ENCODE measurements around the gene HNRNPF. TPM values are rescaled to one million over a fixed set of nuclear protein-coding genes. Genes with fewer than 3 reads are reported as not detected.
A peak's percentile ranks its signal among the peaks of the same experiment; 100 is the strongest.
"Not testable (repeated sequence)": the region's sequence is repeated elsewhere in the genome, so short reads cannot be mapped to it uniquely, and the experiment has no call there.

The HNRNPF gene
- total and polyA plus RNA-seq, 2 of the 4 experiments (the other 2 are of a cell fraction) = 169 to 207 TPM

GRCh38 chr10:43427166-43427825 lies 18.3 kb upstream of the HNRNPF start:
- H3K9me1 ChIP-seq (ENCODE audit: insufficient read depth, low read length) = no peaks in the 10 kb centered on the region
- H3K14ac ChIP-seq (replicated peaks; ENCODE audit: low read depth, low read length) = no peak overlapping the region
- H2AK5ac ChIP-seq (ENCODE audit: low read depth, low read length) = no peak overlapping the region
- no peak overlapping the region for H4K5ac ChIP-seq (ENCODE audit: low read depth, low read length)
- no peaks in the 10 kb centered on the region for H4K20me1 ChIP-seq (ENCODE audit: insufficient read depth, low read length)
- H2BK5ac ChIP-seq (ENCODE audit: low read depth, low read length, poor library complexity, severe bottlenecking) = no peak overlapping the region
- H3K79me1 ChIP-seq (ENCODE audit: low read depth in 1 of 2, low read length in 2 of 2) = no peaks in the 10 kb centered on the region
- no peaks in the 10 kb centered on the region for H3K4me1 ChIP-seq (ENCODE audit: control insufficient read depth, insufficient read depth, low read length)
- DNase-seq (no peak), ATAC-seq (ENCODE audit: low read depth) (no peak)
- H3K4ac ChIP-seq (ENCODE audit: low read depth, low read length) = no peak overlapping the region
- intact Hi-C loops (cut with micrococcal nuclease) (no loop called here), in situ Hi-C loops (cut with MboI; ENCODE audit: low sequenced_read_pairs) (no loop called here), dilution Hi-C loops (cut with HindIII; ENCODE audit: low sequenced_read_pairs, unreplicated experiment) (no loop called here)
- POLR2A ChIA-PET (ENCODE audit: unreplicated experiment) = no interaction called here
- H3K23ac ChIP-seq (ENCODE audit: low read depth, low read length) = no peak overlapping the region
- H3K9me3 ChIP-seq (ENCODE audit: control insufficient read depth, insufficient read depth, low read length) = no peaks in the 10 kb centered on the region
- H3K18ac ChIP-seq (ENCODE audit: low read depth, low read length) = no peak overlapping the region
- BruUV-seq (replicated peaks) = no TSS peak
- H3K56ac ChIP-seq (ENCODE audit: extremely low read depth, insufficient read depth, low read length) = no peak overlapping the region
- H4K91ac ChIP-seq (ENCODE audit: insufficient read depth, low read depth, low read length) = no peak overlapping the region
- no peak overlapping the region for H2BK20ac ChIP-seq (ENCODE audit: low read depth, low read length)
- WGBS, 2 experiments (ENCODE audit: extremely low coverage in 2 of 2, insufficient read length in 1 of 2) = 49% methylated on average over 2 of the region's 12 CpGs; no CpG with 5 or more reads in 1 of the 2 experiments
- no peak overlapping the region for H2AFZ ChIP-seq (replicated peaks; ENCODE audit: low read length, poor library complexity)
- CTCF ChIA-PET = interaction anchor here (0.7 kb wide), 1 partner anchor 30 kb away, joined by 3 read pairs; no protein-coding TSS in a partner anchor
- no peak overlapping the region for H4K8ac ChIP-seq (ENCODE audit: low read depth in 2 of 2, low read length in 2 of 2)
- H3K27me3 ChIP-seq (ENCODE audit: control insufficient read depth, insufficient read depth, low read length) = no peaks in the 10 kb centered on the region
- H3K27ac ChIP-seq (ENCODE audit: insufficient read depth, low read length) = no peak overlapping the region
- no peak overlapping the region for H3K9ac ChIP-seq (ENCODE audit: low read depth, low read length)
- TF ChIP-seq POLR2A (IDR thresholded peaks at IDR 0.05; ENCODE audit: low read depth, low read length) (no peak), MAFK (IDR thresholded peaks at IDR 0.05; ENCODE audit: low read depth, low read length) (peak; percentile 44; the same call in 1 of the 2 replicates)
- no peaks in the 10 kb centered on the region for H3K36me3 ChIP-seq (ENCODE audit: control insufficient read depth, insufficient read depth, low read length)
- no peak overlapping the region for H2BK120ac ChIP-seq (ENCODE audit: low read depth, low read length)
- no peak overlapping the region for H2BK15ac ChIP-seq (ENCODE audit: low read depth, low read length)
- H3K4me3 ChIP-seq (ENCODE audit: insufficient read depth, low read depth, low read length) = no peak overlapping the region
- H3K4me2 ChIP-seq (ENCODE audit: low read depth, low read length) = no peak overlapping the region
- no peak overlapping the region for H2AK9ac ChIP-seq (replicated peaks; ENCODE audit: low read depth, low read length, poor library complexity)

GRCh38 chr10:43426476-43426875 lies 17.5 kb upstream of the HNRNPF start:
- ATAC-seq (ENCODE audit: low read depth); H4K8ac ChIP-seq (ENCODE audit: low read depth in 2 of 2, low read length in 2 of 2); H2BK15ac ChIP-seq (ENCODE audit: low read depth, low read length); H4K5ac ChIP-seq (ENCODE audit: low read depth, low read length); H3K23ac ChIP-seq (ENCODE audit: low read depth, low read length); H3K14ac ChIP-seq (replicated peaks; ENCODE audit: low read depth, low read length); H4K91ac ChIP-seq (ENCODE audit: insufficient read depth, low read depth, low read length); H3K56ac ChIP-seq (ENCODE audit: extremely low read depth, insufficient read depth, low read length); H3K9me3 ChIP-seq (ENCODE audit: control insufficient read depth, insufficient read depth, low read length); H3K79me1 ChIP-seq (ENCODE audit: low read depth in 1 of 2, low read length in 2 of 2); H3K27me3 ChIP-seq (ENCODE audit: control insufficient read depth, insufficient read depth, low read length); H2AK9ac ChIP-seq (replicated peaks; ENCODE audit: low read depth, low read length, poor library complexity); DNase-seq; H2BK120ac ChIP-seq (ENCODE audit: low read depth, low read length); intact Hi-C loops (cut with micrococcal nuclease); H3K18ac ChIP-seq (ENCODE audit: low read depth, low read length); H4K20me1 ChIP-seq (ENCODE audit: insufficient read depth, low read length); H3K36me3 ChIP-seq (ENCODE audit: control insufficient read depth, insufficient read depth, low read length); BruUV-seq (replicated peaks); dilution Hi-C loops (cut with HindIII; ENCODE audit: low sequenced_read_pairs, unreplicated experiment); in situ Hi-C loops (cut with MboI; ENCODE audit: low sequenced_read_pairs); H3K4ac ChIP-seq (ENCODE audit: low read depth, low read length); H3K9me1 ChIP-seq (ENCODE audit: insufficient read depth, low read length); H2BK5ac ChIP-seq (ENCODE audit: low read depth, low read length, poor library complexity, severe bottlenecking); H3K27ac ChIP-seq (ENCODE audit: insufficient read depth, low read length); H3K4me1 ChIP-seq (ENCODE audit: control insufficient read depth, insufficient read depth, low read length); H2BK20ac ChIP-seq (ENCODE audit: low read depth, low read length); POLR2A ChIA-PET (ENCODE audit: unreplicated experiment); H3K4me3 ChIP-seq (ENCODE audit: insufficient read depth, low read depth, low read length); H2AK5ac ChIP-seq (ENCODE audit: low read depth, low read length); H3K9ac ChIP-seq (ENCODE audit: low read depth, low read length); H2AFZ ChIP-seq (replicated peaks; ENCODE audit: low read length, poor library complexity); H3K4me2 ChIP-seq (ENCODE audit: low read depth, low read length): not testable (repeated sequence)
- CTCF ChIA-PET = interaction anchor here (0.7 kb wide), 1 partner anchor 29 kb away, joined by 3 read pairs; no protein-coding TSS in a partner anchor
- WGBS, 2 experiments (ENCODE audit: extremely low coverage in 2 of 2, insufficient read length in 1 of 2) = no CpG with 5 or more reads among the region's 12 CpGs
